Mesenchymal stem cell (in vitro differentiated cells and primary cell): ENCODE measurements around the gene RGS1.
A peak's percentile ranks its signal among the peaks of the same experiment; 100 is the strongest.

Source experiments
- DNase-seq: peaks from one replicate; pipeline ENCODE4 v3.0.0-alpha.2; 2013
- H2AFZ ChIP-seq: one replicate; pipeline ENCODE4 v1.6.1; 2013; ENCODE audit warnings: low read depth, mild to moderate bottlenecking, control low read depth, inconsistent platforms, low read length, moderate library complexity
- H2AK5ac ChIP-seq: 2 replicates; pipeline ENCODE4 v1.6.1; 2013; ENCODE audit warnings: low read length, moderate library complexity, mild to moderate bottlenecking, inconsistent platforms; ENCODE audit not compliant: severe bottlenecking
- H2BK120ac ChIP-seq: one replicate; pipeline ENCODE4 v1.6.1; 2013; ENCODE audit warnings: low read depth, mild to moderate bottlenecking, inconsistent platforms, low read length, moderate library complexity
- H2BK12ac ChIP-seq, 2 experiments: one replicate each; pipeline ENCODE4 v1.6.1; 2013; ENCODE audit warnings: inconsistent platforms in 2 of 2, low read length in 2 of 2, mild to moderate bottlenecking in 2 of 2, moderate library complexity in 2 of 2, control low read depth in 1 of 2
- H2BK15ac ChIP-seq: one replicate; pipeline ENCODE4 v1.6.1; 2013; ENCODE audit warnings: mild to moderate bottlenecking, low read depth, inconsistent platforms; ENCODE audit not compliant: poor library complexity, severe bottlenecking
- H2BK5ac ChIP-seq: 2 replicates; pipeline ENCODE4 v1.6.1; 2013; ENCODE audit warnings: low read depth, mild to moderate bottlenecking, low read length, control low read depth, inconsistent platforms; ENCODE audit not compliant: poor library complexity, severe bottlenecking
- H3K14ac ChIP-seq, 2 experiments: one replicate each; pipeline ENCODE4 v1.6.1; 2013; ENCODE audit warnings: inconsistent platforms in 2 of 2, low read length in 2 of 2, control low read depth in 1 of 2, mild to moderate bottlenecking in 1 of 2, moderate library complexity in 1 of 2
- H3K18ac ChIP-seq, 2 experiments: one replicate each; pipeline ENCODE4 v1.6.1; 2013; ENCODE audit warnings: inconsistent platforms in 2 of 2, low read length in 2 of 2, control low read depth in 1 of 2, low read depth in 1 of 2, mild to moderate bottlenecking in 1 of 2
- H3K23ac ChIP-seq, 2 experiments: one replicate each; pipeline ENCODE4 v1.6.1; 2013; ENCODE audit warnings: inconsistent platforms in 2 of 2, low read length in 2 of 2, mild to moderate bottlenecking in 2 of 2, moderate library complexity in 2 of 2, control low read depth in 1 of 2
- H3K27ac ChIP-seq: 2 replicates; pipeline ENCODE4 v1.5.1; 2013; ENCODE audit warnings: mild to moderate bottlenecking, moderate library complexity, low read length, control low read depth, inconsistent platforms; ENCODE audit not compliant: poor library complexity, severe bottlenecking
- H3K27me3 ChIP-seq, 2 experiments: 2 replicates each; pipeline versions ENCODE4 v1.6.1 to v1.7.0; 2013; ENCODE audit warnings: low read length in 2 of 2, mild to moderate bottlenecking in 2 of 2, moderate library complexity in 2 of 2, control low read depth in 1 of 2, inconsistent platforms in 1 of 2; ENCODE audit not compliant: control insufficient read depth in 1 of 2, insufficient read depth in 1 of 2
- H3K36me3 ChIP-seq, 2 experiments: 2 replicates each; pipeline versions ENCODE4 v1.6.1 to v1.7.0; 2013; ENCODE audit warnings: low read length in 2 of 2, control low read depth in 1 of 2, inconsistent platforms in 1 of 2, low read depth in 1 of 2, mild to moderate bottlenecking in 1 of 2; ENCODE audit not compliant: insufficient read depth in 2 of 2, control insufficient read depth in 1 of 2
- H3K4ac ChIP-seq, 2 experiments: one replicate each; pipeline ENCODE4 v1.6.1; 2013; ENCODE audit warnings: inconsistent platforms in 2 of 2, low read length in 2 of 2, mild to moderate bottlenecking in 2 of 2, moderate library complexity in 2 of 2, control low read depth in 1 of 2, low read depth in 1 of 2
- H3K4me1 ChIP-seq: 2 replicates; pipeline ENCODE4 v1.6.1; 2013; ENCODE audit warnings: low read depth, low read length, control low read depth; ENCODE audit not compliant: control insufficient read depth, insufficient read depth
- H3K4me2 ChIP-seq: 2 replicates; pipeline ENCODE4 v1.6.1; 2013; ENCODE audit warnings: low read length, mild to moderate bottlenecking, inconsistent platforms; ENCODE audit not compliant: poor library complexity, severe bottlenecking
- H3K4me3 ChIP-seq, 2 experiments: 2 replicates each; pipeline versions ENCODE4 v1.5.1 to v1.7.0; 2013; ENCODE audit warnings: low read length in 2 of 2, mild to moderate bottlenecking in 2 of 2, control low read depth in 1 of 2, low read depth in 1 of 2; ENCODE audit not compliant: insufficient read depth in 1 of 2
- H3K79me1 ChIP-seq: replicated peaks from 2 replicates; pipeline ENCODE4 v1.6.1; 2013; ENCODE audit warnings: mild to moderate bottlenecking, control low read depth, low read length, inconsistent platforms; ENCODE audit not compliant: poor library complexity, severe bottlenecking
- H3K9ac ChIP-seq: 2 replicates; pipeline ENCODE4 v1.7.0; 2013; ENCODE audit warnings: mild to moderate bottlenecking, low read length, moderate library complexity
- H3K9me3 ChIP-seq: 2 replicates; pipeline ENCODE4 v1.7.0; 2013; ENCODE audit warnings: mild to moderate bottlenecking, low read length; ENCODE audit not compliant: control insufficient read depth
- H4K8ac ChIP-seq: one replicate; pipeline ENCODE4 v1.6.1; 2013; ENCODE audit warnings: inconsistent platforms, mild to moderate bottlenecking, low read length, moderate library complexity
- H4K91ac ChIP-seq: one replicate; pipeline ENCODE4 v1.6.1; 2013; ENCODE audit warnings: mild to moderate bottlenecking, low read length, inconsistent platforms
- WGBS: methylation state at CpG from one replicate; pipeline ENCODE4 v1.1.7; 2013; ENCODE audit warnings: mixed read lengths; 5-methylcytosine and 5-hydroxymethylcytosine counted together

RGS1 gene

GRCh38 chr1:192578144-192578909, 2.8 kb downstream of the RGS1 start:
- no peaks in the 10 kb centered on the region for H3K9me3 ChIP-seq
- no peak overlapping the region for H3K23ac ChIP-seq
- no peak overlapping the region for H4K91ac ChIP-seq
- WGBS = no CpG with 5 or more reads among the region's 1 CpG
- no peak for DNase-seq
- H3K14ac ChIP-seq = no peak overlapping the region
- H3K79me1 ChIP-seq = no peaks in the 10 kb centered on the region
- no peak overlapping the region for H3K4ac ChIP-seq
- H2BK12ac ChIP-seq = no peak overlapping the region
- no peak overlapping the region for H2AK5ac ChIP-seq
- no peak overlapping the region for H3K4me3 ChIP-seq
- no peak overlapping the region for H3K27ac ChIP-seq
- no peak overlapping the region for H2AFZ ChIP-seq
- H3K27me3 ChIP-seq = no peaks in the 10 kb centered on the region
- H2BK5ac ChIP-seq = no peak overlapping the region
- no peak overlapping the region for H3K18ac ChIP-seq
- H4K8ac ChIP-seq = no peak overlapping the region
- no peaks in the 10 kb centered on the region for H3K36me3 ChIP-seq
- no peaks in the 10 kb centered on the region for H3K4me1 ChIP-seq
- no peak overlapping the region for H2BK120ac ChIP-seq
- no peak overlapping the region for H3K9ac ChIP-seq
- no peak overlapping the region for H2BK15ac ChIP-seq
- no peak overlapping the region for H3K4me2 ChIP-seq

- no peaks in the 10 kb centered on the region for H3K27me3 ChIP-seq
- H2AK5ac ChIP-seq = no peak overlapping the region
- no peaks in the 10 kb centered on the region for H3K36me3 ChIP-seq
- H2AFZ ChIP-seq = no peak overlapping the region
- H3K4me3 ChIP-seq = no peak overlapping the region
- H3K18ac ChIP-seq = peak overlapping the region in 1 of 2 experiments; percentile 23
- H3K4me2 ChIP-seq = no peak overlapping the region
- no peak overlapping the region for H4K91ac ChIP-seq
- no peak overlapping the region for H2BK12ac ChIP-seq
- DNase-seq = peak; percentile 80
- no peaks in the 10 kb centered on the region for H3K4me1 ChIP-seq
- no peak overlapping the region for H2BK15ac ChIP-seq
- H3K9ac ChIP-seq = peak overlapping the region; percentile 74
- 29% methylated on average over 6 of the region's 6 CpGs for WGBS
- no peak overlapping the region for H3K27ac ChIP-seq
- H3K23ac ChIP-seq = no peak overlapping the region
- no peak overlapping the region for H4K8ac ChIP-seq
- H3K79me1 ChIP-seq = no peaks in the 10 kb centered on the region
- H3K9me3 ChIP-seq = no peaks in the 10 kb centered on the region
- no peak overlapping the region for H2BK5ac ChIP-seq
- no peak overlapping the region for H2BK120ac ChIP-seq
- H3K4ac ChIP-seq = no peak overlapping the region
- H3K14ac ChIP-seq = no peak overlapping the region
Observed at GRCh38 chr1:192579010-192579738, 3.6 kb downstream of the RGS1 start.

- Histone ChIP-seq H2BK120ac (no peak overlapping the region), H4K91ac (no peak overlapping the region), H4K8ac (no peak overlapping the region), H2AK5ac (no peak overlapping the region), H2BK12ac (no peak overlapping the region), H3K4me1 (no peaks in the 10 kb centered on the region), H3K9ac (peak overlapping the region; percentile 74), H3K79me1 (no peaks in the 10 kb centered on the region), H3K36me3 (no peaks in the 10 kb centered on the region), H3K9me3 (no peaks in the 10 kb centered on the region), H3K4me3 (no peak overlapping the region), H3K18ac (no peak overlapping the region), H3K27ac (no peak overlapping the region), H2AFZ (no peak overlapping the region), H3K4me2 (no peak overlapping the region), H2BK15ac (no peak overlapping the region), H3K27me3 (no peaks in the 10 kb centered on the region), H3K23ac (no peak overlapping the region), H3K4ac (no peak overlapping the region), H3K14ac (no peak overlapping the region), H2BK5ac (no peak overlapping the region)
- WGBS = 100% methylated on average over 3 of the region's 3 CpGs
- DNase-seq = peak; percentile 86
Observed at GRCh38 chr1:192580351-192580962, 4.9 kb downstream of the RGS1 start.
